A673 (cell line): ENCODE data around the gene PLA2G15.

Source experiments
- EZH2 ChIP-seq: fragments of 200-600 bp; sonication (generic); IDR thresholded peaks from 2 replicates; pipeline ENCODE4 v1.6.1; 2017; ENCODE audit warnings: borderline replicate concordance, low read depth, mild to moderate bottlenecking, mixed read lengths, antibody characterized with exemption, low read length; ENCODE audit not compliant: poor library complexity, severe bottlenecking
- TF ChIP-seq, protein P1 (sequence below): fragments of 300-800, 200-600 bp; sonication (generic); conservative IDR thresholded peaks from 2 replicates; pipeline ENCODE4 v1.5.1; 2017; ENCODE audit warnings: low read depth, mild to moderate bottlenecking, antibody characterized with exemption, low read length, moderate library complexity, mixed read lengths

DNA sequence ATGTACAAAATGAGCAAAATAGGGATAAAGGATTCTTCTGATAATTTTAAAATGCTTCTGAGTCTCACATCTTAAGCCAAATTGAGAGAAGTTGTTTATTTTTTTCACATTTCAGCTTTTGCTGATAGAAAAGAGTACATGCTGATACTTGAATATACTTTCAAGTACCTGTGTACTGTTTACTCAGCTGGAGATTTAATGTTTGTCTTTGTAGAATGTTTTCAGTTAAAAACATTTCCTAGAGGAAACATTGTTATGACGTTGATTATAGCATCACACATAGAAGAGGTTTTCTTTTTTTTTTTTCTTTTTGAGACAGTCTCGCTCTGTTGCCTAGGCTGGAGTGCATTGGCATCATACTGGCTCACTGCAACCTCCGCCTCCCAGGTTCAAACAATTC lies 28.9 kb upstream of the PLA2G15 start:
- TF ChIP-seq, protein P1, sequence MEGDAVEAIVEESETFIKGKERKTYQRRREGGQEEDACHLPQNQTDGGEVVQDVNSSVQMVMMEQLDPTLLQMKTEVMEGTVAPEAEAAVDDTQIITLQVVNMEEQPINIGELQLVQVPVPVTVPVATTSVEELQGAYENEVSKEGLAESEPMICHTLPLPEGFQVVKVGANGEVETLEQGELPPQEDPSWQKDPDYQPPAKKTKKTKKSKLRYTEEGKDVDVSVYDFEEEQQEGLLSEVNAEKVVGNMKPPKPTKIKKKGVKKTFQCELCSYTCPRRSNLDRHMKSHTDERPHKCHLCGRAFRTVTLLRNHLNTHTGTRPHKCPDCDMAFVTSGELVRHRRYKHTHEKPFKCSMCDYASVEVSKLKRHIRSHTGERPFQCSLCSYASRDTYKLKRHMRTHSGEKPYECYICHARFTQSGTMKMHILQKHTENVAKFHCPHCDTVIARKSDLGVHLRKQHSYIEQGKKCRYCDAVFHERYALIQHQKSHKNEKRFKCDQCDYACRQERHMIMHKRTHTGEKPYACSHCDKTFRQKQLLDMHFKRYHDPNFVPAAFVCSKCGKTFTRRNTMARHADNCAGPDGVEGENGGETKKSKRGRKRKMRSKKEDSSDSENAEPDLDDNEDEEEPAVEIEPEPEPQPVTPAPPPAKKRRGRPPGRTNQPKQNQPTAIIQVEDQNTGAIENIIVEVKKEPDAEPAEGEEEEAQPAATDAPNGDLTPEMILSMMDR = no peak
- no peak for TF ChIP-seq EZH2
